Activated naive CD8-positive, alpha-beta T cell treated with anti-CD3 and anti-CD28 coated beads, Interleukin-2, amount 50 U/mL, for 16 hours (primary cell): Measurements from ENCODE around the gene TXNDC11.

Experiments used
- DNase-seq: peaks from one replicate; pipeline ENCODE4 v3.0.0-alpha.2; 2020; ENCODE audit warnings: low read depth, low spot score

The TXNDC11 gene

GRCh38 chr16:11632455-11632939 lies 110.2 kb downstream of the TXNDC11 start:
- DNase-seq = no peak

- no peak for DNase-seq
Measured at GRCh38 chr16:11631214-11631613, 111.4 kb downstream of the TXNDC11 start.

- no peak for DNase-seq
Measured at GRCh38 chr16:11630768-11631056, 111.9 kb downstream of the TXNDC11 start.

- DNase-seq = no peak
Measured at GRCh38 chr16:11630046-11630767, 112.5 kb downstream of the TXNDC11 start.
